Memory B cell (primary cell): ENCODE measurements around the gene ASIC5.
"Not testable (repeated sequence)": the region's sequence is repeated elsewhere in the genome, so short reads cannot be mapped to it uniquely, and the experiment has no call there.

Source experiments
- ATAC-seq: fragments of 150-1000 bp; cut with Tn5 transposase; 2 replicates; pipeline ENCODE4 v1.10.0; 2021; ENCODE audit warnings: low read depth, mild to moderate bottlenecking, moderate library complexity
- DNase-seq, 2 donors: peaks; one replicate each; pipeline ENCODE4 v3.0.0; 2022; ENCODE audit warnings: low spot score in 2 of 2
- H3K27ac Mint-ChIP-seq: one replicate; pipeline ENCODE4 v1.8.0; 2022; ENCODE audit warnings: mild to moderate bottlenecking, moderate library complexity, mixed read lengths
- H3K27me3 Mint-ChIP-seq: one replicate; pipeline ENCODE4 v1.8.0; 2022; ENCODE audit warnings: mixed read lengths
- H3K36me3 Mint-ChIP-seq: one replicate; pipeline ENCODE4 v1.8.0; 2022; ENCODE audit warnings: mild to moderate bottlenecking, mixed read lengths
- H3K4me1 Mint-ChIP-seq: one replicate; pipeline ENCODE4 v1.8.0; 2022; ENCODE audit warnings: mixed read lengths
- H3K4me3 Mint-ChIP-seq: one replicate; pipeline ENCODE4 v1.8.0; 2022; ENCODE audit warnings: mild to moderate bottlenecking, moderate library complexity, mixed read lengths
- H3K9me3 Mint-ChIP-seq: one replicate; pipeline ENCODE4 v1.8.0; 2022; ENCODE audit warnings: mixed read lengths

The ASIC5 gene, protein sequence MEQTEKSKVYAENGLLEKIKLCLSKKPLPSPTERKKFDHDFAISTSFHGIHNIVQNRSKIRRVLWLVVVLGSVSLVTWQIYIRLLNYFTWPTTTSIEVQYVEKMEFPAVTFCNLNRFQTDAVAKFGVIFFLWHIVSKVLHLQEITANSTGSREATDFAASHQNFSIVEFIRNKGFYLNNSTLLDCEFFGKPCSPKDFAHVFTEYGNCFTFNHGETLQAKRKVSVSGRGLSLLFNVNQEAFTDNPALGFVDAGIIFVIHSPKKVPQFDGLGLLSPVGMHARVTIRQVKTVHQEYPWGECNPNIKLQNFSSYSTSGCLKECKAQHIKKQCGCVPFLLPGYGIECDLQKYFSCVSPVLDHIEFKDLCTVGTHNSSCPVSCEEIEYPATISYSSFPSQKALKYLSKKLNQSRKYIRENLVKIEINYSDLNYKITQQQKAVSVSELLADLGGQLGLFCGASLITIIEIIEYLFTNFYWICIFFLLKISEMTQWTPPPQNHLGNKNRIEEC

DNA sequence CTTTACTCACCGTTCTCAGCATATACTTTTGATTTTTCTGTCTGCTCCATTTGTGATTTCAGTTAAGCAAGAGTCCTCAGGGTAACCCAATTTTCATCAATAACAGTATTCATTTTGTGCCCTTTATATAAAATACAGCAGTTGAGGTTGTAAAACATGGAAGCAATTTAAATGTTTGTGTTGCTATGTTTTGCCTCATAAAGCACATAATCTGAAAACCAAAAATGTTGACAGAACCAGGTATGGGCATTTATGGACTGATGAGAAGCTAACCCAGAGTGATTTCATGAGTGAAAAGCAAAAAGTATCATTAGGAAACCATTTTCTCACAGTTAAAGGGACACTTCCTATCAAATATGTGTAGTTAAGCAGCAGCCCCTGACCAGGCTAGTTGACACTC is at the start of gene ASIC5:
TSS of gene ASIC5 (minus strand) at position 101 of the 400 bp plus-strand sequence. CDS start at position 50, 51 bp downstream.
- ATAC-seq: no peak
- Mint-ChIP-seq H3K27ac (no peak within 1 kb of the TSS), H3K27me3 (no peaks in the 10 kb centered on the region), H3K4me1 (no peaks in the 10 kb centered on the region), H3K4me3 (no peak within 1 kb of the TSS), H3K9me3 (peaks cover 10% of the 10 kb centered on the region), H3K36me3 (peaks cover 2% of the 10 kb centered on the region)
- no peak for DNase-seq

DNA sequence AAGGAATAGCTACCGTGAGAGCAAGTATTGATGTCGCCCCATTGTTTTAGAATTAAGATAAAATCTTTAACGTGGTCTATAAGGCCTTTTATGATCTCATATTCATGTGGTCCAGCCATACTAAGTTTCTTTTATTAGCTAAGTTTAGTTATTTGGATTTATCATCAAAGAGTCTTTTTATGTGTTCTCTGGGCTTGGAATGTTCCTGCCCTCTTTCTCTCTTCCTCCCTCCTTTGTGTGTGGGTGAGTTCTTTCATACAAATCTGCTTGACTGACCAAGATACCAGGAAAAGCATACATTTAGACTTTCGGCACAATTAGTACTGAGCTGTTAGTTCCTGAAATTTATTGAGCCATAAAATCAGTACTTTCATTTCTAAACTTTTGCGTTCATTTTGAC is 48.7 kb upstream of the ASIC5 start:
- H3K4me1 Mint-ChIP-seq: no peaks in the 10 kb centered on the region
- no peak for ATAC-seq

DNA sequence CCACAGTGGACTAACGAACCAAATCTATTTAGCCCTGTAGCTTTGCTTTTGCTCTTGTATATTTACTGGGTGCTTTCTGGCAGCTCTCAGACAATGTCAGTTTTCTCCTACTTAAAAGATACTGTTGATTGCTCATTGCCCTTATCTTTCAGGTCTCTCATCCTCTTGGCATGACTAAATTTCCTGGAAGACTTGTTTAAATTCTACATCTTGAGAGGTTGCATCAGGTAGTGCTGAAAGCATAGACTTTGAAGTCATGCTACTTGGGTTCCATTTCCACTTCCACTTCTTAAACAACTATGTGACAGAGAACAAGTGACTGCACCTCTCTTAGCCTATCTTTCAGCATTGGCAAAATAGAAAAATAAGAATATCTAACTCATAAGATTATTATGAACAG is 45.8 kb upstream of the ASIC5 start:
- Mint-ChIP-seq H3K4me1 (peaks cover 4% of the 10 kb centered on the region), H3K27ac (no peak overlapping the region), H3K9me3 (no peaks in the 10 kb centered on the region), H3K4me3 (no peak overlapping the region), H3K27me3 (peaks cover 4% of the 10 kb centered on the region), H3K36me3 (no peaks in the 10 kb centered on the region)
- ATAC-seq (no peak), DNase-seq (no peak)

More for the DNA sequence above, 48.7 kb upstream of the ASIC5 start:
- Mint-ChIP-seq H3K36me3 (no peaks in the 10 kb centered on the region), H3K4me3 (no peak overlapping the region), H3K9me3 (no peaks in the 10 kb centered on the region), H3K27ac (no peak overlapping the region), H3K27me3 (peaks cover 2% of the 10 kb centered on the region)
- no peak for DNase-seq

DNA sequence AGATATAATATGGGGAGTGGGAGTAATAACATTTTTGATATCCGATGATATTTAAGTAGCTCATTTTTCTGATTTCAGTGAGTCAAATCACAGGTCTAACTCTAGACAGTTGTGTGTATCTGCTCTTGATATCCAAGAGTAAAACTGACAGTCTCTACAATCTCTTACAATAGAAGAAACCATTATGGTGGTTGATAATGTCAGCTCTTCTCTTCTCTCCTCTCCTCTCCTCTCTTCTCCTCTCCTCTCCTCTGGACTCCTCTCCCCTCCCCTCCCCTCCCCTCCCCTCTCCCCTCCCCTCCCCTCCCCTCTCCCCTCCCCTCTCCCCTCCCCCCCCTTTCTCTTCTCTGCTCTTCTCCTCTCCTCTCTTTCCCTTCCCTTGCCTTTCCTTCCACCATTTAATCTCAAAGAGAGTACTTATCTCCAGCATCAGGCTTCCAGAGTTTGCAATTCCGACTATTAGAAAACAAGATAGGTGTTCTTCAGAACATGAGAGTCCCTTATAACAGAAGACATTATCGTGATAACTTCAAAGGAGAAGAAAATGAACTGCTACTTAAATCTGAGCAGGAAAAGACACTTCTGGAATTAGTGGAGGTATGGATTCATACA is 43.6 kb upstream of the ASIC5 start:
- H3K9me3 Mint-ChIP-seq: no peaks in the 10 kb centered on the region
- no peak overlapping the region for H3K27ac Mint-ChIP-seq

DNA sequence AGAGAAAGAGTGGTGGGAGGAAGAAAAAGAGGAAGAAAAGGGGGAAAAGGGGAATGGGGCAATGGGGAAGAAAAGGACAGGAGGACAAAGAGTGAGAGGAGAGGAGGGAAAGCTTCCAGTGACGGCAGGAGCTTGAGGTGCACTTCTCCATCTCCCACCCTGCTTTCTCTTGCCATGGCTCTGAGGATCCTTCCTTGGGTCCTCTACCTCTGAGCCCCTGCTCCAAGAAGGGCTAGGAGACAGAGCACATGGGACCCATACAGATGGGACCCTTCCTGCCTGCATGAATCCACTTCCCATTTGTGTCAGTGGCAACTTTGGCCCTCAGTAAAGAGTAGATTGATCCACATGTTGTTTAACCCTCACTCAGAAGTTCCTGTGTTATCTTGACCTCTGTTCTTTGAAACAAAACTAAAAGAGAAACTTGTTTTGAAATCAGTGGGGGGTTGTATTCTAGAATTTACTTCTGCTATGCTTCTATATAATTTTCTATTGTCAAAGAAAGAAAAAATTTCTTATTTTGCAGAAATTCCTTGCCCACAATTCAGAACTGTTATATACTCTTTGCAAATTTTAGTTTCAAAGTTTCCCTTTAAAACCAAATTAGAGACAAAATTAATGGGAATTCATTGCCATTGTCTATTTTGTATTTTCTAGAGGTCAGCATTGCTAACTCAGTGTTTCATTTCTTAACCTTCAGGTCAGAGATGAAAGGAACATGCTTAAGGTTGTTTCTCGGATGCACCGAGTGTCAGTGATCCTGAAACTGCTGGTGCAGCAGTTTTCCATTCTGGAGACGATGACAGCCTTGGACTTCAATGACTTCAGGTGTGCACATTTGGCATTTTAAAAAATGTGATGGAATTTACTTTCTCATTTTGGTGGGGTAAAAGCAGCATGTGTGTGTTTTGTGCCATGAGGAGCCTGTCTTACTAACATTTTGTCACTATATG is 42.4 kb upstream of the ASIC5 start:
- Mint-ChIP-seq H3K27ac (no peak overlapping the region), H3K27me3 (peaks cover 5% of the 10 kb centered on the region), H3K4me1 (peaks cover 4% of the 10 kb centered on the region), H3K9me3 (no peaks in the 10 kb centered on the region), H3K36me3 (no peaks in the 10 kb centered on the region), H3K4me3 (no peak overlapping the region)
- DNase-seq (no peak), ATAC-seq (no peak)

More for the DNA sequence above, 43.6 kb upstream of the ASIC5 start:
- ATAC-seq (no peak), DNase-seq (no peak)
- Mint-ChIP-seq H3K4me3 (no peak overlapping the region), H3K27me3 (peaks cover 4% of the 10 kb centered on the region), H3K36me3 (no peaks in the 10 kb centered on the region), H3K4me1 (peaks cover 4% of the 10 kb centered on the region)

DNA sequence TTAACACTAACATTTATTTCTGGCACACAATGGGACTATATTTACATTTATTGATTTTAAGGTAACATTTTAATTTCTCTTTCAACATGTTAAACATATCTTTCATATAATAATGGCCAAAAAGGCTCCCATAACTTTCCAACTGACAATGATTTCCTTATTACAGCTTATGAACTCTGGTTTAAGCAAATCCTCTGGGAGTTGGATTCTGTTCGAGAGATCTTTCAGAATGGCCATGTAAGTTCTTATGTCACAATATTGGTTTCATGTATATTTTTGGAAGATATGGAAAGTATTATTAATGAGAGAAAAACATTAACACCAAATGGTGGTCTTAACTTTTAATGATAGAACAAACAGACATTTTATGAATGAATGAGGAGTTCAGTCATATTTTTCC is 41.5 kb upstream of the ASIC5 start:
- Mint-ChIP-seq H3K4me1 (peaks cover 4% of the 10 kb centered on the region), H3K27ac (no peak overlapping the region), H3K36me3 (no peaks in the 10 kb centered on the region), H3K4me3 (no peak overlapping the region), H3K27me3 (peaks cover 6% of the 10 kb centered on the region), H3K9me3 (no peaks in the 10 kb centered on the region)
- ATAC-seq (no peak), DNase-seq (no peak)

DNA sequence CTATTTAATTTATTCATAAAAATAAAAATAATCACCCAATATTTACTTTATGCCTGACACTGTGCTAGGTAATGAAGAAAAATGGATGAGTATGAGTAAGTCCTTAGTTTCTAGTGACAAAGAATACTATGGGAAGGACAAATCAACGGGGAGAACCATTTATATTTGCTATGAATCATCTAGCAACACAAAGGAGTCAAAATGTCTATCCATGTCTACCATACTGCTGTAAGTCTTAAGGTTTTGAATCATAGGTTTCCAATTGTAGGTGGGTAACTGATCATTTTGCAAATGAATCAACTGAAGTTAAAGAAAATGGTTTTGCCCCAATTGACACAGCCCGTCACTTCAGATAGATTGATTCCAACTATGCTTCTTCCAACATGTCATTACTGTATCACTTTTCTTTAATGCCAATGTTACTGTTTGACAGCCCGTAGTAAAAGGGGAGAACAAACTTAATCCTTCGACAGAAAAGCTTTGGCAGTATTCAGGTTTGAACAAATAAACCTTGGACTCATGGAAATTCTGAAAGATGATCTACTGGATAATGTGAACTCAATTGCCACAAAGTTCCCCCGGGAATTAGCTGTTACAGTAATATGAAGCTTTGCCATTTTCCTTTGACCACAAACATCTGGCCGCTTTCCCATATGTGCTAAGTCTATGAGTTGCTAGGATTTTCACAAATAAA is 40.6 kb upstream of the ASIC5 start:
- no peak for DNase-seq
- H3K4me1 Mint-ChIP-seq: peaks cover 4% of the 10 kb centered on the region
- H3K4me3 Mint-ChIP-seq: no peak overlapping the region
- no peak for ATAC-seq
- H3K9me3 Mint-ChIP-seq: no peaks in the 10 kb centered on the region
- H3K36me3 Mint-ChIP-seq: no peaks in the 10 kb centered on the region
- peaks cover 6% of the 10 kb centered on the region for H3K27me3 Mint-ChIP-seq
- H3K27ac Mint-ChIP-seq: no peak overlapping the region

DNA sequence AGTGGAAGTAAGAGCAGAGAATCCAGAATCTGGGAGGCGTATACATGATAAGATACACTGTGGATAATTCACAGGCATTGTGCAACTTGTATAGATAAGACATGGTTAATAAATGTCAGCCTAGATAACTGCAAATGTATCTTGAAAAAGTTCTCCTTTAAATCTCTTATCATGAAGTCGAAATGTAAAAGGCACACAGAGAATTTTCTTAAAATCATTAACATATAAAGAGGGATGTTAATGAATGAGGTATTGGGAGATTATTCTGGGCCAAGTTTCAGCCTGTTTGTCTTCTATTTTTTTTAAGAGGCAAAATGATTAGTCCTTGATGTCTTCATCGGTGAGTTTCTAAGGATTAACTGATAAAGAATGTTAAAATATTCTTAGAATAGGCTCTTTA is 38.3 kb upstream of the ASIC5 start:
- Mint-ChIP-seq H3K4me1 (peaks cover 4% of the 10 kb centered on the region), H3K4me3 (no peak overlapping the region), H3K27me3 (peaks cover 4% of the 10 kb centered on the region), H3K27ac (no peak overlapping the region), H3K9me3 (no peaks in the 10 kb centered on the region), H3K36me3 (no peaks in the 10 kb centered on the region)
- DNase-seq: no peak
- no peak for ATAC-seq

DNA sequence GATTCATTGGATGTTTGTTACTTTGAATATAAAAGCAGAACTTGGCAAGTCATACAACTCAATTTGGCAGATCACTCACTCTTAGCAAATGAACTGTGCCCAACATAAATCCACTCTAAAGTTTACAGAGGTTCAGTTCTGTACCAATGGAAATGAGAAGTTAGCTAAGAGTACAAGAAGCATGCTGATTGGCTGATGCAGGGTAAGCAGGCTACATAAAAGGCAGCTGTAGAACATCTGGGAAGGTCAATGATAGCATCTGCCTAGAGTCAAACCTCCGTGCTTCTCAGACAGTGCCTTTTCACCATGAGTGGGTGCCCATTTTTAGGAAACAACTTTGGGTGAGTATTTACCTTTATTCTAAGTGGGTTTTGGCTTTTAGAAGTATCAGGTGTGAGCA is 37.4 kb upstream of the ASIC5 start, which contains the start of gene TDO2:
TSS of gene TDO2 (plus strand) at position 244 of the 400 bp plus-strand sequence. CDS start at position 307, 63 bp downstream.
- Mint-ChIP-seq H3K36me3 (no peaks in the 10 kb centered on the region), H3K9me3 (no peaks in the 10 kb centered on the region), H3K27me3 (peaks cover 4% of the 10 kb centered on the region), H3K4me1 (peaks cover 4% of the 10 kb centered on the region), H3K4me3 (no peak within 1 kb of the TSS), H3K27ac (no peak within 1 kb of the TSS)
- DNase-seq: no peak
- no peak for ATAC-seq

DNA sequence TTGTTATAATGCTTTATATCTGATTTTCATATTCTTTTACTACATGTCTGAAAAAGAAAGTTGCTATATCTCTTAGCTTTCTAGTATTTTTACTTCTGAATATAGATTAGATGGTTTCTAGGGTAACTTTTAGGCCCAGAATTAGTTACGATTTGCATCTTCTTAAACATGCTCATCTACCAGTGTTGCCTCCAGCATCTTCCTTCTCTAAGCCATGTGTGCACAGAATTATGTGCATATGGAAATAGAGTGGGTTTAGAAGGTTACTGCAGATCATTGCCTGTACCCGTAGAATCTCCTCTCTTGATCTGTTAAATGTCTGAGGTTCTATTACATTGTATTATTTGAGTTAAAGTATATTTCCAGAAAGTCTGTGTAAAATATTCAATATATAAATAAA is 34.9 kb upstream of the ASIC5 start:
- DNase-seq: no peak
- no peak for ATAC-seq
- peaks cover 5% of the 10 kb centered on the region for H3K9me3 Mint-ChIP-seq
- H3K4me3 Mint-ChIP-seq: no peak overlapping the region
- H3K27ac Mint-ChIP-seq: no peak overlapping the region
- peaks cover 2% of the 10 kb centered on the region for H3K27me3 Mint-ChIP-seq
- H3K4me1 Mint-ChIP-seq: no peaks in the 10 kb centered on the region
- H3K36me3 Mint-ChIP-seq: no peaks in the 10 kb centered on the region

DNA sequence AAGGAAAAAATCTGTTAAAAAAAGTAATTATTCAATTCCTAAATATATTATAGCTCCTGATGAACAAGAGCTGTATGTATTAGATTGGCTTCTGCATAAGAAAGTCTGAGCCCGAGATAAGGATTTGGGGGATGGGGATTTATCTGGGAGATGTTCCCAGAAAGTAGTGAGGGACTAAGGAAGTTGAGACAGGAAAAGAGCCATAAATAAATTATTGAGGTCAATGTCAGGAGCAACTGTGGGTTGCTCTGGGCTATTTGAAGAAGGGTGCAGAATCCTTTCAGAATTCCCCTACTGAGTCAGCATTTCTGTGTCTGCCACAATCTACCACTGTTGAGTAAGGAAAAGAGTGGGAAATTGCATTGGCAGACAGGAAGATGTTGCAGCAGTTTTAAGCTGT is 34.3 kb upstream of the ASIC5 start:
- Mint-ChIP-seq H3K36me3 (no peaks in the 10 kb centered on the region), H3K9me3 (peaks cover 5% of the 10 kb centered on the region), H3K4me3 (no peak overlapping the region), H3K27me3 (peaks cover 2% of the 10 kb centered on the region), H3K4me1 (no peaks in the 10 kb centered on the region), H3K27ac (no peak overlapping the region)
- ATAC-seq (no peak), DNase-seq (no peak)

DNA sequence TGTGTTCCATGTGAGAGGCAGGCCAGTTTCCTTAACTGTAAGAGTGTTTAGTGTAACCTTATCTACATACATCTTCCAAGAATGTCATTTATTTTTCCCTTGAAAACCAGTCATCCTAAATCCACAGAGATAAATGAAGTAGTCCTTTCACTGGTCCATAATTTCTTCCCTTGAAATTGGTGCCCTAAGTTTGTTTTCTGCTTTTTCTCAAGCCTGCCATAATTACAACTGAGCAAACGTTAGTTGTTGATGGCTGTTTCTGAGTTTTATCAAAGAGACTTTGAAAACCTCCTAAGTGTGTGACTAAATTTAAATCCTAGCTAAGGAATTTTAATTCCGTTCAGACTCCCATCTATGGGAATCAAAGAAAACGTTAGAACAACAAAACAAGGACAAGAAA is 33.8 kb upstream of the ASIC5 start:
- Mint-ChIP-seq H3K9me3 (peaks cover 5% of the 10 kb centered on the region), H3K27me3 (peaks cover 2% of the 10 kb centered on the region), H3K4me1 (no peaks in the 10 kb centered on the region), H3K27ac (no peak overlapping the region), H3K4me3 (no peak overlapping the region), H3K36me3 (no peaks in the 10 kb centered on the region)
- ATAC-seq (no peak), DNase-seq (no peak)

DNA sequence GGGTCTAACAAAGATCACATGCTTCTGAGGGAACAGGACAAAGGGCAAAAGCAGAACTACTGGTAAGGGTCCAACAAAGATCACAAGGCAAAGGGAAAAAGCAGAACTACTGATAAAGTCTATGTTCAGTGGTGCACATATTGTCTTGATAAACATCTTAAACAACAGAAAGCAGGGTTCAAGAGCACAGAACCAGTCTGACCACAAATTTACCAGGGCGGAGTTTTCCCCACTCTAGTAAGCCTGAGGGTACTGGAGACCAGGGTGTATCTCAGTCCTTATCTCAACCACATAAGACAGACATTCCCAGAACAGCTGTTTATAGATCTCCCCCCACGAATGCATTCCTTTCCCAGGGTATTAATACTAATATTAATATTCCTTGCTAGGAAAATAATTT is 32.3 kb upstream of the ASIC5 start:
- H3K4me1 Mint-ChIP-seq, H3K27ac Mint-ChIP-seq, H3K9me3 Mint-ChIP-seq, DNase-seq, H3K27me3 Mint-ChIP-seq, ATAC-seq, H3K36me3 Mint-ChIP-seq, H3K4me3 Mint-ChIP-seq: not testable (repeated sequence)
